ENCODE results near the gene PNLIPRP1. TPM values are rescaled to one million over a fixed set of nuclear protein-coding genes. Genes with fewer than 3 reads are reported as not detected.

The PNLIPRP1 gene
- total RNA-seq (2021) = not detected in 2 replicates
- long read RNA-seq = 0 reads

- Histone ChIP-seq H3K27me3 (ENCODE audit: insufficient read depth, low read length) (no peaks in the 10 kb centered on the region), H3K4ac (ENCODE audit: low read depth, low read length) (no peak within 1 kb of the TSS), H2BK12ac (ENCODE audit: insufficient read length, low read depth, low read length) (no peak within 1 kb of the TSS), H3K56ac (ENCODE audit: insufficient read length, low read depth, low read length) (no peak within 1 kb of the TSS), H4K91ac (ENCODE audit: insufficient read length, low read depth, low read length) (no peak within 1 kb of the TSS), H4K8ac (replicated peaks; ENCODE audit: insufficient read length, low read depth, low read length) (no peak within 1 kb of the TSS), H2AFZ (ENCODE audit: low read length) (no peak within 1 kb of the TSS), H2BK120ac (ENCODE audit: low read depth, low read length, poor library complexity, severe bottlenecking) (no peak within 1 kb of the TSS), H3K18ac (ENCODE audit: insufficient read length, low read depth, low read length) (no peak within 1 kb of the TSS), H4K20me1 (ENCODE audit: control insufficient read depth, insufficient read depth, insufficient read length) (no peaks in the 10 kb centered on the region), H2AK5ac (ENCODE audit: insufficient read length, low read length) (no peak within 1 kb of the TSS), H3T11ph (ENCODE audit: low read length) (no peak within 1 kb of the TSS), H3K23me2 (ENCODE audit: insufficient read length, low read depth, low read length, poor library complexity, severe bottlenecking) (no peaks in the 10 kb centered on the region), H2BK20ac (ENCODE audit: low read depth, low read length, poor library complexity, severe bottlenecking) (no peak within 1 kb of the TSS), H3K4me2 (ENCODE audit: insufficient read depth, insufficient read length, low read length) (no peak within 1 kb of the TSS), H3K9me3 (ENCODE audit: control insufficient read depth, low read depth, low read length) (no peaks in the 10 kb centered on the region), H3K9ac (ENCODE audit: extremely low read depth, insufficient read length, low read length) (no peak within 1 kb of the TSS), H2BK5ac (ENCODE audit: insufficient read length, low read length) (no peak within 1 kb of the TSS), H3K4me1 (ENCODE audit: insufficient read depth, low read length) (no peaks in the 10 kb centered on the region), H3K79me2 (ENCODE audit: insufficient read depth, low read length) (no peaks in the 10 kb centered on the region), H4K5ac (ENCODE audit: insufficient read length, low read depth, low read length) (no peak within 1 kb of the TSS), H2BK15ac (ENCODE audit: low read depth, low read length) (no peak within 1 kb of the TSS), H3K23ac (ENCODE audit: insufficient read length, low read depth, low read length) (no peak within 1 kb of the TSS), H3K79me1 (ENCODE audit: insufficient read depth, low read depth, low read length, poor library complexity, severe bottlenecking) (no peaks in the 10 kb centered on the region), H3K27ac (ENCODE audit: insufficient read length, low read depth, low read length) (no peak within 1 kb of the TSS), H3K14ac (ENCODE audit: insufficient read depth, low read length) (no peak within 1 kb of the TSS)
- TF ChIP-seq CTCF (conservative IDR thresholded peaks at IDR 0.05) = no peak
- Mint-ChIP-seq H3K9me3 (no peaks in the 10 kb centered on the region; a peak in 1 of 5 replicates), H3K27ac (0 out of 7 replicates have a peak within 1 kb of the TSS, but pooled peaks of 1 of the 3 experiments have one; percentile 48), H3K4me3 (no peak within 1 kb of the TSS), H3K36me3 (ENCODE audit: insufficient read depth in 1 of 3, low read depth in 3 of 3) (no peaks in the 10 kb centered on the region), H3K27me3 (ENCODE audit: low read depth) (no peaks in the 10 kb centered on the region; the same call in none of the 2 replicates), H3K4me1 (no peaks in the 10 kb centered on the region)
- WGBS (ENCODE audit: extremely low coverage, insufficient read length, low lambda C conversion rate) = no CpG with 5 or more reads among the region's 9 CpGs
- no peak for DNase-seq
These were observed at the start of gene PNLIPRP1 for GRCh38 chr10:116590590-116591444. PNLIPRP1 (plus strand) TSS chr10:116590959; CDS start chr10:116591130, 171 bp downstream.

Data from H9 (cell line).